Right ventricle myocardium inferior (tissue), 1 donor: ENCODE data around the gene TMEM8B. TPM values are rescaled to one million over a fixed set of nuclear protein-coding genes. Genes with fewer than 3 reads are reported as not detected.

Experiments
- ATAC-seq: fragments of 200-7000 bp; cut with Tn5 transposase; one replicate; pipeline ENCODE4 v1.9.1; 2020; ENCODE audit warnings: mild to moderate bottlenecking, moderate library complexity
- DNase-seq: peaks from one replicate; pipeline ENCODE4 v3.0.0; 2021; ENCODE audit errors: missing footprints
- intact Hi-C: fragments of 100-400 bp; cut with DNase I; formaldehyde crosslinking; loops from one replicate; pipeline ENCODE4 v1.11.0; 2022
- long read RNA-seq: library from polyadenylated mRNA; unstranded; transcript quantifications from one replicate; pipeline ENCODE4 v2.0.0, GENCODE V29; 2021
- total RNA-seq: library from RNA; stranded (reverse); fragmentation: NEBNext Ultra II Directional; extraction: Animal tissue kit (Norgen Biotek cat#: 25700); gene quantifications from one replicate; pipeline ENCODE4 v1.2.1, GENCODE V29; 2021
- donor health status: DM: no; HTN: yes; CAD: no; lungs with severe emphysema.

TMEM8B gene
- total RNA-seq = 13.8 TPM
- long read RNA-seq, partial matches to known transcripts = 5 of 8 reads
- long read RNA-seq, other reads (novel, unspliced or antisense) = 3 of 8 reads

GRCh38 chr9:35829084-35829763 lies at the start of gene TMEM8B:
Gene TMEM8B, plus strand, starts transcription at chr9:35829228. Its CDS starts 220 bp downstream, at chr9:35829448.
- ATAC-seq = peak; percentile 92
- peak; percentile 99 for DNase-seq
- intact Hi-C loops = loop anchor here (5.0 kb wide), 2 partner anchors 97 to 172 kb away; partner anchors contain the start of genes CCDC107, CREB3, RMRP and TLN1

- ATAC-seq = no peak
- DNase-seq = no peak
- intact Hi-C loops = no loop called here
Observed at GRCh38 chr9:35781066-35781465, 48.0 kb upstream of the TMEM8B start.

GRCh38 chr9:35783418-35783817 lies 45.6 kb upstream of the TMEM8B start:
- DNase-seq (no peak), ATAC-seq (no peak)
- intact Hi-C loops = no loop called here

- intact Hi-C loops = no loop called here
- DNase-seq = no peak
- no peak for ATAC-seq
Observed at GRCh38 chr9:35789541-35789940, 39.5 kb upstream of the TMEM8B start.

- DNase-seq (no peak), ATAC-seq (no peak)
- intact Hi-C loops = loop anchor here (1.0 to 5.0 kb wide), 4 partner anchors 23 to 232 kb away; partner anchors contain the start of gene SPAG8
Observed at GRCh38 chr9:35790025-35790384, 39.0 kb upstream of the TMEM8B start.

GRCh38 chr9:35790385-35791296 lies 38.4 kb upstream of the TMEM8B start:
- intact Hi-C loops = loop anchor here (1.0 to 5.0 kb wide), 4 partner anchors 22 to 232 kb away; partner anchors contain the start of gene SPAG8
- DNase-seq (peak; percentile 77), ATAC-seq (peak; percentile 90)

- peak; percentile 77 for DNase-seq
- intact Hi-C loops = loop anchor here (2.0 to 5.0 kb wide), 3 partner anchors 21 to 231 kb away; partner anchors contain the start of gene SPAG8
- peak; percentile 82 for ATAC-seq
Observed at GRCh38 chr9:35791297-35791921, 37.6 kb upstream of the TMEM8B start, which contains the start of gene NPR2. Gene NPR2, plus strand, starts transcription at chr9:35791591. Its CDS starts 818 bp downstream, at chr9:35792409.

- no peak for DNase-seq
- intact Hi-C loops = loop anchor here (5.0 kb wide), 1 partner anchor 230 kb away; no protein-coding TSS in a partner anchor
- no peak for ATAC-seq
Observed at GRCh38 chr9:35792024-35792813, 36.8 kb upstream of the TMEM8B start.

- intact Hi-C loops = loop anchor here (5.0 kb wide), 1 partner anchor 229 kb away; no protein-coding TSS in a partner anchor
- DNase-seq = no peak
- ATAC-seq = no peak
Observed at GRCh38 chr9:35792826-35793225, 36.2 kb upstream of the TMEM8B start.

GRCh38 chr9:35793461-35793860 lies 35.6 kb upstream of the TMEM8B start:
- intact Hi-C loops = loop anchor here (5.0 kb wide), 1 partner anchor 229 kb away; no protein-coding TSS in a partner anchor

GRCh38 chr9:35795695-35796094 lies 33.3 kb upstream of the TMEM8B start:
- intact Hi-C loops = no loop called here
- no peak for DNase-seq
- no peak for ATAC-seq

More at GRCh38 chr9:35793461-35793860, 35.6 kb upstream of the TMEM8B start:
- ATAC-seq (no peak), DNase-seq (no peak)

- no peak for ATAC-seq
- no peak for DNase-seq
- intact Hi-C loops = no loop called here
Observed at GRCh38 chr9:35797311-35798109, 31.5 kb upstream of the TMEM8B start.

GRCh38 chr9:35798658-35799374 lies 30.2 kb upstream of the TMEM8B start:
- ATAC-seq = no peak
- intact Hi-C loops = no loop called here

GRCh38 chr9:35800530-35800929 lies 28.5 kb upstream of the TMEM8B start:
- ATAC-seq (no peak), DNase-seq (no peak)
- intact Hi-C loops = no loop called here

More at GRCh38 chr9:35798658-35799374, 30.2 kb upstream of the TMEM8B start:
- DNase-seq = no peak

GRCh38 chr9:35801328-35802128 lies 27.5 kb upstream of the TMEM8B start:
- ATAC-seq = no peak
- intact Hi-C loops = no loop called here
- no peak for DNase-seq

GRCh38 chr9:35806101-35806500 lies 22.9 kb upstream of the TMEM8B start:
- intact Hi-C loops = no loop called here
- DNase-seq = no peak
- no peak for ATAC-seq
